Endothelial cell of umbilical vein (primary cell): ENCODE measurements around the gene SLC8A1.

Experiments
- EZH2 ChIP-seq: IDR thresholded peaks from 2 replicates; pipeline ENCODE4 v1.6.1; 2012; ENCODE audit warnings: borderline replicate concordance, low read depth, mild to moderate bottlenecking, moderate library complexity, low read length, inconsistent platforms; ENCODE audit not compliant: severe bottlenecking
- GATA2 ChIP-seq: IDR thresholded peaks from 2 replicates; pipeline ENCODE4 v1.7.0; 2011; ENCODE audit warnings: low read depth, mild to moderate bottlenecking, moderate library complexity, mixed read lengths, low read length; ENCODE audit not compliant: insufficient read length, insufficient read depth
- JUN ChIP-seq: IDR thresholded peaks from 2 replicates; pipeline ENCODE4 v1.6.1; 2011; ENCODE audit warnings: borderline replicate concordance, low read depth; ENCODE audit not compliant: insufficient read length, insufficient read depth
- MAX ChIP-seq: IDR thresholded peaks from 2 replicates; pipeline ENCODE4 v1.6.1; 2011; ENCODE audit not compliant: insufficient read depth, insufficient read length
- POLR2A ChIP-seq: IDR thresholded peaks from 2 replicates; pipeline ENCODE4 v1.6.1; 2012; ENCODE audit warnings: low read depth, mild to moderate bottlenecking, control low read depth, low read length
- POLR2AphosphoS5 ChIP-seq: IDR thresholded peaks from 2 replicates; pipeline ENCODE4 v1.6.1; 2012; ENCODE audit warnings: low read depth, mild to moderate bottlenecking, control low read depth, low read length, moderate library complexity; ENCODE audit not compliant: insufficient read depth
- TF ChIP-seq, protein P1 (sequence below), 2 donors: IDR thresholded peaks; 1 replicate in 1 of 2; 2 replicates in 1 of 2; pipeline ENCODE4 v1.5.1; 2011; ENCODE audit warnings: low read length in 2 of 2, mild to moderate bottlenecking in 2 of 2, moderate library complexity in 2 of 2, control low read depth in 1 of 2, inconsistent platforms in 1 of 2, low read depth in 1 of 2; ENCODE audit not compliant: insufficient read depth in 1 of 2; ENCODE audit errors: extremely low read depth in 1 of 2

GRCh38 chr2:40287195-40287594 is 164.7 kb downstream of the SLC8A1 start:
- TF ChIP-seq, protein P1, sequence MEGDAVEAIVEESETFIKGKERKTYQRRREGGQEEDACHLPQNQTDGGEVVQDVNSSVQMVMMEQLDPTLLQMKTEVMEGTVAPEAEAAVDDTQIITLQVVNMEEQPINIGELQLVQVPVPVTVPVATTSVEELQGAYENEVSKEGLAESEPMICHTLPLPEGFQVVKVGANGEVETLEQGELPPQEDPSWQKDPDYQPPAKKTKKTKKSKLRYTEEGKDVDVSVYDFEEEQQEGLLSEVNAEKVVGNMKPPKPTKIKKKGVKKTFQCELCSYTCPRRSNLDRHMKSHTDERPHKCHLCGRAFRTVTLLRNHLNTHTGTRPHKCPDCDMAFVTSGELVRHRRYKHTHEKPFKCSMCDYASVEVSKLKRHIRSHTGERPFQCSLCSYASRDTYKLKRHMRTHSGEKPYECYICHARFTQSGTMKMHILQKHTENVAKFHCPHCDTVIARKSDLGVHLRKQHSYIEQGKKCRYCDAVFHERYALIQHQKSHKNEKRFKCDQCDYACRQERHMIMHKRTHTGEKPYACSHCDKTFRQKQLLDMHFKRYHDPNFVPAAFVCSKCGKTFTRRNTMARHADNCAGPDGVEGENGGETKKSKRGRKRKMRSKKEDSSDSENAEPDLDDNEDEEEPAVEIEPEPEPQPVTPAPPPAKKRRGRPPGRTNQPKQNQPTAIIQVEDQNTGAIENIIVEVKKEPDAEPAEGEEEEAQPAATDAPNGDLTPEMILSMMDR (IDR thresholded peaks at IDR 0.05; ENCODE audit: extremely low read depth in 1 of 2, insufficient read depth in 1 of 2, low read depth in 1 of 2, low read length in 2 of 2) = no peak
- TF ChIP-seq GATA2 (no peak), POLR2A (no peak), EZH2 (no peak), POLR2AphosphoS5 (no peak), MAX (no peak), JUN (no peak)
